ENCODE results near the gene RUBCN.
"Not testable (repeated sequence)": the region's sequence is repeated elsewhere in the genome, so short reads cannot be mapped to it uniquely, and the experiment has no call there.

The RUBCN gene

DNA sequence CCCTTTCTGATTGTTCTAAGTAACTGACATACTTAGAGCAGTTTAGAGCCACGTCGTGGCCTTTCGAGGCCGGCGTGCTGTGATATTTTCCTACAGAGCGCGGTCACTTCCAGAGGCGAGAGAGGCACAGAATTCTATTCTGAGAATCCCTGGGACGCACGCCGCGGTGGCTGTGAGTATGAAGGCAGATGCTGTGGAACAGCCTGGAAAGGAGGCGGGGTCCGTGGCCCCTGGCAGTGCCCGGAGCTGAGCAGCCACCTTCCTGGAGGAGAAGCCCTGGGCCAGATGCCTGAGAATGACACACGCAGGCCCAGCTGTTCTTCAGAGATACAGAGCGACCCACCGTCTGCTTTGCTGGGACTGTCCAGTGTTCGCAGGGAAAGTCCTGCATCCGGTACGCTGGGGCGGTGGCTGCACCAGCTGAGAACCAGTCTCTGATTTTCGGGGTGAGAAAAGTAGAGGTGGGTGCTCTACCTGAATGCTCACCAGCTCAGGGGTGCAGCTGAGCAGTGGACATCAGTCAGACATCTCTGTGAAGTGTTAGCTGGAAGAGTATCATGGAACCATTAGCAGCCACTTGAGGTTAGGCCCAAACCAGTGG, 75.4 kb downstream of the RUBCN start:
- not testable (repeated sequence) for DNase-seq (ENCODE audit: low spot score in 2 of 2); H3K9me3 Mint-ChIP-seq; ATAC-seq; H3K36me3 Mint-ChIP-seq; H3K4me3 Mint-ChIP-seq; H3K27ac Mint-ChIP-seq
- peaks cover 16% of the 10 kb centered on the region for H3K4me1 Mint-ChIP-seq

- H3K9me3 Mint-ChIP-seq, ATAC-seq, H3K4me3 Mint-ChIP-seq, H3K27ac Mint-ChIP-seq: not testable (repeated sequence)
- H3K4me1 Mint-ChIP-seq, result peaks cover 20% of the 10 kb centered on the region
- peaks cover 16% of the 10 kb centered on the region for H3K36me3 Mint-ChIP-seq
- peak in 1 of 2 donors; percentile 13 for DNase-seq (ENCODE audit: low spot score in 2 of 2)
Observed at GRCh38 chr3:197659701-197660100, 77.0 kb downstream of the RUBCN start.

- peaks cover 16% of the 10 kb centered on the region for H3K36me3 Mint-ChIP-seq
- peak overlapping the region; percentile 52 for H3K4me3 Mint-ChIP-seq
- DNase-seq (ENCODE audit: low spot score in 2 of 2), result peak in 1 of 2 donors; percentile 23
- peak; percentile 66 for ATAC-seq
- peaks cover 20% of the 10 kb centered on the region for H3K4me1 Mint-ChIP-seq
- H3K9me3 Mint-ChIP-seq, result not testable (repeated sequence)
- H3K27ac Mint-ChIP-seq, result peak overlapping the region; percentile 34
Observed at GRCh38 chr3:197659144-197659543, 77.6 kb downstream of the RUBCN start.

DNA sequence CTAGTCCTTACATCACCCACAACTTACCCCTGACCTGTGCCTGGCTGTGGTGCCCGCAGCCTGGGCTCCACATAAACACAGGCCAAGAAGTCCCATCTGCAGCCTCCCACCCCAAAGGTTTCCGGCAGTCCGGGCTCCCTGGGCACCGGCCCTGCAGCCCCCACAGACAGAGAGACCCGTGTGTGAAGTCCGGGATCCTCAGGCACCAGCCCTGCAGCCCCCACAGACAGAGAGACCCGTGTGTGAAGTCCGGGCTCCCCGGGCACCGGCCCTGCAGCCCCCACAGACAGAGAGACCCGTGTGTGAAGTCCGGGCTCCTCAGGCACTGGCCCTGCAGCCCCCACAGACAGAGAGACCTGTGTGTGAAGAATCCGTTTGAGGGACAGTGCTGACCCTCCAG, 78.0 kb downstream of the RUBCN start:
- Mint-ChIP-seq H3K4me3 (peak overlapping the region; percentile 52), H3K4me1 (peaks cover 20% of the 10 kb centered on the region), H3K36me3 (peaks cover 16% of the 10 kb centered on the region), H3K27ac (peak overlapping the region; percentile 34)
- not testable (repeated sequence) for DNase-seq (ENCODE audit: low spot score in 2 of 2); ATAC-seq; H3K9me3 Mint-ChIP-seq

DNA sequence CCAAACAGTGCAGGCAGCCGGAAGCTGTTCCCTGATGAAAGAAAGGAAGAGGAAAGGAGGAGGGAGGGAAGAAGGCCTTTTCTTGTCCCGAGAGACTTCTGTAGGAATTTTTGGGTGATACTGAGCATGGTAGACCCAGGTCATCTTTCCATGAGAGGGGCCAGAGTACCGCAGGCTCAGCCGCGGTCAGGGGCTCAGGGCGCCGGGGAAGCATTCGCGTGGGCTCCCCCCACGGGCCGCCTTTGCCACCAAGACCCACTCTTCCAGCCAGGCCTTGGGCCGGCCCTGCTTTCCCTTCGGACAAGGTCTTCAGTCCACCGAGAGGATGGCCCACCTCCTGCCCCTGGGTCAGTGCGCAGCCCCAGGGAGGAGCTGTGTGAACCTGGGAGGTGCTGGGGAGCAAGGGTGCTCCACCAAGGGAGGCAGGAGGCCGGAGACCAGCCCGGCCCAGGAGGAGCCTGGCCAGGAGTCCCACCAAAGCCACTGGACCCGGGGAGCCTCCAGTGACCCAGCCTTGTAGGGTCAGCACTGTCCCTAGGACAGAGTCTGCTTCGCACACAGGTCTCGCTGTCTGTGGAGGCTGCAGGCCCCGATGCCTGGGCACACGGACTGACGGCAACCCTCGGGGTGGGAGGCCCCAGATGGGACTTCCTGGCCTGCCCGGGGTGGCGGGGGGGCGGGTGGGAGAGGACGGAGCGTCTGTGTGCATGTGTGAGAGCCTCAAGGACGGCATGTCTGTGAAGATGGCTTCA, 79.0 kb downstream of the RUBCN start:
- not testable (repeated sequence) for ATAC-seq; DNase-seq (ENCODE audit: low spot score in 2 of 2); H3K9me3 Mint-ChIP-seq
- Mint-ChIP-seq H3K4me1 (peaks cover 20% of the 10 kb centered on the region), H3K4me3 (peak overlapping the region; percentile 65), H3K36me3 (peaks cover 13% of the 10 kb centered on the region), H3K27ac (peak overlapping the region; percentile 93)

- ATAC-seq; DNase-seq (ENCODE audit: low spot score in 2 of 2); H3K36me3 Mint-ChIP-seq; H3K9me3 Mint-ChIP-seq: not testable (repeated sequence)
- Mint-ChIP-seq H3K4me1 (peaks cover 13% of the 10 kb centered on the region), H3K27ac (peak overlapping the region; percentile 93), H3K4me3 (peak overlapping the region; percentile 65)
Observed at GRCh38 chr3:197656960-197657359, 79.7 kb downstream of the RUBCN start.

- Mint-ChIP-seq H3K4me3 (peak overlapping the region; percentile 65), H3K4me1 (peaks cover 14% of the 10 kb centered on the region), H3K27ac (peak overlapping the region; percentile 93)
- H3K36me3 Mint-ChIP-seq; H3K9me3 Mint-ChIP-seq; DNase-seq (ENCODE audit: low spot score in 2 of 2): not testable (repeated sequence)
- peak; percentile 0 for ATAC-seq
Observed at GRCh38 chr3:197656129-197656528, 80.6 kb downstream of the RUBCN start.

DNA sequence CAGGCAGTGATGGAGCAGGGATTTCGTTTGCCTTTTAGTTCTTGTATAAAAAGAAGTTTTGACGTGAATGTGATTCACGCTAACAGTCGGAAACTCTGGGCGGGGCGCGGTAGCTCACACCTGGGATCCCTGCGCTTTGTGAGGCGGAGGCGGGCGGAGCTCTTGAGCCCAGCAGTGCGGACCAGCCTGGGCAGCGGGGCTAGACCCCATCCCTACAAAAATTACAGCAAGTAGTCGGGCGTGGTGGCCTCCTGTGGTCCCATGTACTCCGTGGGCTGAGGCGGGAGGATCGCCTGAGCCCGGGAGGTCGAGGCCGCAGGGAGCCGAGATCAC, 81.7 kb downstream of the RUBCN start:
- peak; percentile 36 for ATAC-seq
- Mint-ChIP-seq H3K36me3 (peaks cover 15% of the 10 kb centered on the region), H3K4me3 (peak overlapping the region; percentile 65)

GRCh38 chr3:197654090-197654997, 82.4 kb downstream of the RUBCN start:
- peaks cover 20% of the 10 kb centered on the region for H3K4me1 Mint-ChIP-seq
- H3K27ac Mint-ChIP-seq, H3K9me3 Mint-ChIP-seq: not testable (repeated sequence)
- DNase-seq (ENCODE audit: low spot score in 2 of 2) (peak; percentile 60 to 78), ATAC-seq (peak; percentile 86)
- peak overlapping the region; percentile 48 for H3K4me3 Mint-ChIP-seq
- peaks cover 15% of the 10 kb centered on the region for H3K36me3 Mint-ChIP-seq

More for the DNA sequence above, 81.7 kb downstream of the RUBCN start:
- H3K9me3 Mint-ChIP-seq; H3K27ac Mint-ChIP-seq; DNase-seq (ENCODE audit: low spot score in 2 of 2): not testable (repeated sequence)
- peaks cover 20% of the 10 kb centered on the region for H3K4me1 Mint-ChIP-seq

DNA sequence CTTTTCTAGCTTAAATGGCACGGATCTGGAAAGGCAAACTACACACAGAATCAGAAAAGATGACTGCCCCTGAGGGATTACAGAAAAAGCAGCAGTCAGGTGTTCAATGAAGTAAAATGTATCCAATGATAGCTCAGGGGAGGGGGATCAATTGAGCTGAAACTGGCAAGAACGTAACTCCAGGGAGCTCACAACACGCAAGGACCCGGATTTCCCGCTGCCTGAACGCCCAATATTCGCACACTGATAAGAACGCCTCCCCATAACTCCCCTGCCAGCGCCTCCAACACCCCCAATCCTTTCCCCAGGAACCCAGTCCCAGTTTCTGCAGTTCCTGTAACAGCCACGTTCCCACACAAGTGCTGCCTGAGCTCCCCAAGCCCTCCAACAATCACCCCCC, 83.8 kb downstream of the RUBCN start:
- peaks cover 24% of the 10 kb centered on the region for H3K36me3 Mint-ChIP-seq
- peak overlapping the region; percentile 51 for H3K4me3 Mint-ChIP-seq
- ATAC-seq; H3K27ac Mint-ChIP-seq; DNase-seq (ENCODE audit: low spot score in 2 of 2); H3K9me3 Mint-ChIP-seq: not testable (repeated sequence)
- H3K4me1 Mint-ChIP-seq, result peaks cover 20% of the 10 kb centered on the region

DNA sequence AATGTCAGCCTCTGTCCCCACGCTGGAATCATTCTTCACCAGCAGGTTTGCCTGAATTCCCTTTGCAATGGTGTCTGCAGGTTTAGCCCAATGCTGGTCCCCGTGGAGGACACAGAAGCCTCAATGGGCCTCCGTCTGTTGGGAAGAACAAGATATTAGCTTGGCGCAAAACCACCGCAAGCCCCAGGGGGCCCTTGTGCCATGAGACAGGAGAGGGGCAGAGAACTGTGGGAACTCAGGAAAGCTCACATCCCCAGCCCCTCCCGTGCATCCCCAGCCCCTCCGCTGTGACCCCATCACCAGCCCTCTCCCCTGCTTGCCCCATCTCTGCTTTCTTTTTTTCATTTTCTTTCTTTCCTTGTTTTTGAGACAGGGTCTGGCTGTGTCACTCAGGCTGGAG, 89.1 kb downstream of the RUBCN start:
- not testable (repeated sequence) for DNase-seq (ENCODE audit: low spot score in 2 of 2); H3K9me3 Mint-ChIP-seq; H3K4me3 Mint-ChIP-seq; H3K27ac Mint-ChIP-seq; ATAC-seq
- Mint-ChIP-seq H3K4me1 (peaks cover 18% of the 10 kb centered on the region), H3K36me3 (peaks cover 19% of the 10 kb centered on the region)

DNA sequence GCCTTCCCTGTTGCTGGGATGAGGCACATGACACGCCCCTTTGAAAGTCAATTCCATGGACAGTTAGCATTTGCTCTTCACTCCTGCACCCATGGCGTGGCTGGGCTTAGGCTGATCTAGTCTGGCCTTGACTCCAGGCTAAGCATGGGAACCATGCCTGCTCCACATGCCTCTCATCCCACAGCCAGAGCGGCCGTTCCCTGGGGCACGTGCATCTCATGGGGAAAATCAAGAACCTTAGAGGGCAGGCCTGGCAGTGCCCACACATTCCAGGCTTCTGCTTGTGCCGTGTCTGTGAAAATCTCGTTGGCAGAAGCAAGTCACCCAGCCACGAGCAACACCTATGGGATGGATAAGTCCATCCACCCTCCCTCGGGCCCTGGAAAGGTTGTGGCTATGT, 89.5 kb downstream of the RUBCN start:
- H3K27ac Mint-ChIP-seq; H3K9me3 Mint-ChIP-seq; ATAC-seq; H3K4me3 Mint-ChIP-seq; DNase-seq (ENCODE audit: low spot score in 2 of 2): not testable (repeated sequence)
- peaks cover 19% of the 10 kb centered on the region for H3K36me3 Mint-ChIP-seq
- peaks cover 18% of the 10 kb centered on the region for H3K4me1 Mint-ChIP-seq

DNA sequence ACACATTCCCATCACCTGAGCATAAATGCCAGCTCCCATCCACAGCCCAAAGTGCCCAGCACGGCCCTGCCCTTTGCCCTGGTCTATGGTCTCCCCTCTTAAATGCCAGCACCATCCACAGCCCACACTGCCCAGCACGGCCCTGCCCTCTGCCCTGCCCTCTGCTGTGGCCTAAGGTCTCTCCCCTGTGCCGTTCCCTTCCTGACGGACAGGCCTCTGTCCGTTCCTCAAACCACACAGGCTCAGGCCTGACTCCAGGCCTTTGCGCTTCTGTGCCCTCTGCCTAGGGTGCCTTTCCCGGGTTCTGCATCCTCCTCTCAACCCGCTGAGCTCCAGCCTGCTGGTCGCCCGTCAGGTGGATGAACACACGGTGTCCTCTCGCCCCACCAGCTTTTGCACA, 90.4 kb downstream of the RUBCN start:
- not testable (repeated sequence) for DNase-seq (ENCODE audit: low spot score in 2 of 2); H3K9me3 Mint-ChIP-seq; H3K4me3 Mint-ChIP-seq; ATAC-seq; H3K27ac Mint-ChIP-seq
- Mint-ChIP-seq H3K4me1 (peaks cover 22% of the 10 kb centered on the region), H3K36me3 (peaks cover 20% of the 10 kb centered on the region)

- DNase-seq (ENCODE audit: low spot score in 2 of 2); H3K27ac Mint-ChIP-seq; ATAC-seq; H3K9me3 Mint-ChIP-seq; H3K4me3 Mint-ChIP-seq: not testable (repeated sequence)
- peaks cover 16% of the 10 kb centered on the region for H3K36me3 Mint-ChIP-seq
- H3K4me1 Mint-ChIP-seq, result peaks cover 23% of the 10 kb centered on the region
Observed at GRCh38 chr3:197637556-197637955, 99.1 kb downstream of the RUBCN start.

DNA sequence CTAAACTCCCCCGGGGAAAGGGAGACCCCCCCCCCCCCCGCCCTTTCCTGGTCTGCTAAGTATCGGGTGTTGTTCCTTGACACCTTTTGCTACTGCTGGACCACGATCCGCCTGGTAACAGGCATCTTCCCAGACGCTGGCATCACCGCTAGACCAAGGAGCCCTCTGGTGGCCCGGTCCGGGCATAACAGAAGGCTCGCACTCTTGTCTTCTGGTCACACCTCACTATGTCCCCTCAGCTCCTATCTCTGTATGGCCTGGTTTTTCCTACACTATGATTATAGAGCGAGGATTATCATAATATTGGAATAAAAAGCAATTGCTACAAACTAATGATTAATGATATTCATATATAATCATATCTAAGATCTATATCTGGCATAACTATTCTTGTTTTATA, 104.7 kb downstream of the RUBCN start:
- not testable (repeated sequence) for H3K4me1 Mint-ChIP-seq; H3K9me3 Mint-ChIP-seq; H3K27ac Mint-ChIP-seq; H3K4me3 Mint-ChIP-seq; DNase-seq (ENCODE audit: low spot score in 2 of 2); ATAC-seq
- peaks cover 14% of the 10 kb centered on the region for H3K36me3 Mint-ChIP-seq
